ENCODE measurements around the gene MRPS12.
A peak's percentile ranks its signal among the peaks of the same experiment; 100 is the strongest.
"Not testable (repeated sequence)": the region's sequence is repeated elsewhere in the genome, so short reads cannot be mapped to it uniquely, and the experiment has no call there.

Gene MRPS12

DNA sequence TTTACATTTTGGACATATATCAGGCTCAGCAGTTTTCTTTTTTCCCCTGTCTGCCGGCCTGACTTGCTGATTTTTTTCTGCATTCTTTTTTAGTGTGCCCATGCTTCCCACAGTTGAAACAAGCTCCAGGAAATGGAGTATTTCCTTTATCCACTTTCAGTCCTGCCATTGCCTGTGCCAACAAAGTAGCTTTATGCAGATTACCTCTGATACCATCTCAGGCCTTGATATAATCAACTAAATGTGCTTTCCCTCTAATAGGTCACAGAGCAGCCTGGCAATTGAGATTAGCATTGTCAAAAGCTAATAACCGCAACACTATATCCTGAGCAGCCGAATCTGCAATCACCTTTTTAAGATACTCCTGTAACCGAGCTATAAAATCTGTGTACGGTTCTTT, 9.2 kb downstream of the MRPS12 start:
- no peak for DNase-seq (ENCODE audit: low spot score)

DNA sequence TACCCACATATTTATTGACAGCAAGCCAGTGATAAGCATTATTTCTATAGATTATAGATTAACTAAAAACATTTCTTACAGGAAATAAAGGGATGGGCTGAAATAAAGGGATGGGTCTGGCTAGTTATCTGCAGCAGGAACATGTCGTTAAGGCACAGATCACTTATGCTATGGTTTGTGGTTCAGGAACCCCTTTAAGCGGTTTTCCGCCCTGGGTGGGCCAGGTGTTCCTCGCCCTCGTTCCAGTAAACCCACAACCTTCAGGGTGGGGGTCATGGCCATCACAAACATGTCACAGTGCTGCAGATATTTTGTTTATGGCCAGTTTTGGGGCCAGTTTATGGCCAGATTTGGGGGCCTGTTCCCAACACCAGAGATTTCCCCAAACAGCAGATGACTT, 10.7 kb downstream of the MRPS12 start:
- DNase-seq (ENCODE audit: low spot score): not testable (repeated sequence)

GRCh38 chr19:38941979-38942378, 11.2 kb downstream of the MRPS12 start:
- no peak for DNase-seq (ENCODE audit: low spot score)

GRCh38 chr19:38942471-38943181, 11.9 kb downstream of the MRPS12 start:
- no peak for DNase-seq (ENCODE audit: low spot score)

GRCh38 chr19:38944981-38945506, 14.3 kb downstream of the MRPS12 start:
- DNase-seq (ENCODE audit: low spot score): no peak

GRCh38 chr19:38945562-38946228, 15.0 kb downstream of the MRPS12 start:
- DNase-seq (ENCODE audit: low spot score): no peak

DNA sequence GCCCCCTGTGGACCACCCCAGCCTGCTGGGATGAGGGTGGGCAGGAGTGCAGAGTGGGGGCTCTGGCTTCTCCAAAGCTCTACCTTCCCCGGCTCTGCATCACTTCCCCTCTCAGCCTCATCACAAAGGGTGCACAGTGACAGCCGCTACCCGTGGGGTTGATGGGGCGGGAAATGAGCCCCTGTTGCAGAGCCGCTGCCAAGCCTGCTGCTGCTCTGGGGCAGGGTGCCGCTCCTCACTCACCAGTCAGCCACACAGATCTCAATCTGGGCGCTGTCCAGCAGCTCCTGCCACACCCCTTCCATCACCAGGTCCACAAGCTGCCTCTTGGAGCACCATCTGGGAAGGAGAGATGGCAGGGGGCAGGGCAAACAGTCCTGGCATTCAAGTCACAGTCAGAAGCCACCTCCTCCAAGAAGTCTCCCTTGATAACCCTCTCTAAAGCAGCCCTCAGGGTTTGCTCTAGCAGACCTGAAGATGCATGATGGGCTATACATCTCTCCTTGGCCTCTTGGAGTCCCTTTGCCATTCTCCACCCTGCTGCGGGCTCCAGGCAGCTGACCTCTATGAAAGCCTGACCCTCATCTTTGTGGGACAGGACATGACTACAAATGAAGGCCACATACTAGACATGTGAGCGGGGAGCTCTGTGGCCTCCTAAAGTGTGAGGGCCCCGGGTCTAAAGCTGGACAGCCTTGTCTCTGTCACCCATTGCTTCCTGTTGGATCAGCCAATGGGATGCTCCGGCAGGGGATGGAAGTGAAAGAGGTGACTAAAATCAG, 15.7 kb downstream of the MRPS12 start:
- DNase-seq (ENCODE audit: low spot score): no peak

GRCh38 chr19:38949580-38950367, 19.0 kb downstream of the MRPS12 start:
- DNase-seq (ENCODE audit: low spot score): peak; percentile 90

GRCh38 chr19:38951187-38951586, 20.4 kb downstream of the MRPS12 start:
- DNase-seq (ENCODE audit: low spot score): no peak

DNA sequence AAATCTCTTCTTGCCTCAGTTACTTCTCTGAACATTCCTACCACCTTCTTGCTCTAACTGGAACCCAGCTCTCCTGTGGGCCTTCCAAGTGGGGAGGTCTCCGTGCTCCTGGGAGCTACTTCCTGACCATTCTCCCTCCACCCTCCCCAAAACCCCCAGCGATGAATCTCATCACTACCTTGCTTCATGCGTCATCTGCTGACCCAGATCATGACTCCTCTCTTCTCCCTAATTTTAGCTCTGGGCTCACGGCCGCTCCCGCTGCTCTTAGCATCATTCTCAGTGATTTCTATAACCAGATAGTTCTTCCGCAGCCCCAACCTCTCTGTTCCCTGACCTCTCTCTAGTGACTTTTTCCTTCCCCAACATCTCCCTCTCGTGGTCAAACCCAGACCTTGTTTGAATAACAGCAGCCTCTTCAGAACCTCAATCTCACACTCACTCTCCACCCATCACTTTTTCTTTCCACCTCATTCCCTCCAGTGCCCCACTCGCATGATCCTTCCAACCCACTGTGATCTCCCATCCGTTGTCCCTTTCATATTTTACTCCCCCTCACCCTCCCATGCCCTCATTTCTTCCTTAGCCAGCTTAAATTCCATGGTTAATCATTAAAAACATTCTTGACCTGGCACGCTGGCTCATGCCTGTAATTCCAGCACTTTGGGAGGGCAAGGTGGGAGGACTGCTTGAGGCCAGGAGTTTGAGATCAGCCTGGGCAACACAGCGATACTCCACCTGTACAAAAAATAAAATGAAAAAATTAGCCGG, 21.8 kb downstream of the MRPS12 start:
- peak; percentile 33 for DNase-seq (ENCODE audit: low spot score)

DNA sequence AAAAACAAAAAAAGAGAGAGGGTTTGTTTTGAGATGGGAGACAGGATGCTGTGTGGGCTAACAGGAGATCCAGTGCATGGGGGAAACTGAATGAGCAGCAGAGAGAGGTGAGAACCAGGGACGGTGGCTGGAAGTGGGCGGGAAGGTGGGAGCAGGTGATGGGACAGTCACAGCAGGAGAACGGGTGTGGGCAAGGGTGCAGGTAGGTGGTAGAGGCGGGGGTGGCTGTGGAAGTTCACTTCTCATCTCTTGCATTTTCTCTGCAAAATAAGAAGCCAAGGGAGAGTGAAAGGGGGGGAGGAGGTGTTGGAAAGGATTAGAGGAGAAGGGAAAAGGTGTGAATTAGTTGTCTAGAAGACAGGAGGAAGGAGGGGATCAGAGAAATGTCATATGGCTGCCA, 22.9 kb downstream of the MRPS12 start:
- DNase-seq (ENCODE audit: low spot score): no peak

DNA sequence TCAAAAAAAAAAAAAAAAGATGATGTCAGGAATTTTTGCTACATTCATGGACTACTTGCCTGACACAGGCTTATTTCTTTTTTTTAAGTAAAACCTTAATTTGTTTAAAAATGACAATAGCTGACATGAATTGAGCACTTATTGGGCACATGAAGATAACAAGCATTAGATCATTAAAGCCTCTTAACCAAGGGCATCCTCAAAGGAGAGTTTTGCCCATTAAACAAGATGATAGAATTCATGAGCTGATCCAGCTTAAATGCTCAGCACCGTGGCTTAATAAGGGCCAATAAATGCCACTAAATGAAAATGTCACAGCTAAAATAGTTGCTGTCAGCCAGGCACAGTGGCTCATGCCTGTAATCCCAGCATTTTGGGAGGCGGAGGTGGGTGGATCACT, 25.5 kb downstream of the MRPS12 start:
- DNase-seq (ENCODE audit: low spot score): no peak

DNA sequence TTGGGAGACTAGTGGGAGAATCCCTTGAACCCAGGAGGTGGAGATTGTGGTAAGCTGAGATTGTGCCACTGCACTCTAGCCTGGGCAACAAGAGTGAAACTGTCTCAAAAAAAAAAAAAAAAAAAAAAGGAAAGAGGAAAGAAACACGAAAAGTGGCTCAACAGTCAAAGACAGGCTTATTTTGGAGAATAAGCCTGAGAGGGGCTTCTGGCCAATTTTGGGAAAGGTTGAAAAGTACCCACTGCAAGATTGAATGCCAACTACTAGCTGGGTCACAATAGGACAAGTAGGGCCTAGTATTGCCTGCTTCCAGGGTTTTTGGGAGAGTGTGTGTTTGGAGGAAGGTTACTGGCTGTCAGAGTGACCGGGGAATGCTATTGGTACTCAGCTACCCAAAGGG, 27.6 kb downstream of the MRPS12 start:
- no peak for DNase-seq (ENCODE audit: low spot score)

DNA sequence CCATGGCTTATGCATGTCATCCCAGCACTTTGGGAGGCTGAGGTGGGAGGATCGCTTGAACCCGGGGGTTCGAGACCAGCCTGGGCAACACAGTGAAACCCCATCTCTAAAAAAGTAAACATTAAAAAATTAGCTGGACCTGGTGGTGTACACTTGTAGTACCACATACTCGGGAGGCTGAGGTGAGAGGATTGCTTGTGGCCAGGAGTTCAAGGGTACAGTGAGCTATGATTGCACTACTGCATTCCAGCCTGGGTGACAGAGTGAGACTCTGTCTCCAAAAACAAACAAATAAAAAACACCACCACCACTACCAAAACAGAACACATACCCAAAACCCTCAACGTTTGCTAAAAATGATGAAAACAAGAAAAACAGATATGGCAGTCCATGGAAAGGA, 28.9 kb downstream of the MRPS12 start:
- DNase-seq (ENCODE audit: low spot score): no peak

DNA sequence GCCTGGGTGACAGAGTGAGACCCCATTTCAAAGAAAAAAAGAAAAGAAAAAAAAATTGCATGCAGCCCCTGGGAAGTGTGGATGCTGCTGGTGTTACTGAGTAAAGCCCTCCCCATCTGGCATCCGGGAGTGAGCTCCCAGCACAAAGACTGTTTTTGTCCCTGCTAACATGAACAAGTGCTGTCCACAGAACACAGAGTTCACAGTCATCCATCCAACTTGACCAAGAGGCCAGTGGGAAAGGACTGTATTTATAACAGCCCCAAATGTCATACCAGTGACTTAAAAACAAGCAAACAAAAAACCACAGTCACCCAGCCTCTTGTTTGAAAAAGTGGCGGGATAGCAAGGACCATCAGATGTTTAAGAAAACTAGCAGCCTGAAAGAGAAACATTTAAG, 34.0 kb downstream of the MRPS12 start:
- DNase-seq (ENCODE audit: low spot score): no peak

DNA sequence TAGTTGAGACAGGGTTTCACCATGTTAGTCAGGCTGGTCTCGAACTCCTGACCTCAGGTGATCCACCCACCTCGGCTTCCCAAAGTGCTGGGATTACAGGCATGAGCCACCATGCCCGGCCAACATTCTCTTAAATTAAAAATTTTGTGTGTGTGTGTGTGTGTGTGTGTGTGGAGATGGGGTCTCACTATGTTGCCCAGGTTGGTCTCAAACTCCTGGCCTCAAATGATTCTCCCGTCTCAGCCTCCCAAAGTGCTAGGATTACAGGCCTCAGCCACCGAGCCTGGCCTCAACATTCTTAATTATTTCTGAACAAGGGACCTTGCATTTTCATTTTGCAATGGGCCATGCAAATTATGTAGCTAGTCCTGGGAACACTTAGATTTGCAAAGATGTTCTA, 35.4 kb downstream of the MRPS12 start:
- not testable (repeated sequence) for DNase-seq (ENCODE audit: low spot score)

GRCh38 chr19:38970664-38971532, 40.2 kb downstream of the MRPS12 start:
- peak; percentile 33 for DNase-seq (ENCODE audit: low spot score)

GRCh38 chr19:38971672-38972071, 40.9 kb downstream of the MRPS12 start:
- no peak for DNase-seq (ENCODE audit: low spot score)

- no peak for DNase-seq (ENCODE audit: low spot score)
These were observed 44.0 kb downstream of the MRPS12 start for GRCh38 chr19:38974624-38975213.

Data from Ammon's horn (tissue), 1 donor.